Uterus (tissue), 2 donors: ENCODE results near the gene ADRA2C.

ENCODE experiments used
- CTCF ChIP-seq, 4 experiments: fragments of 200-600 bp in 2 of 4; fragments of 450-650 bp in 2 of 4; sonication (generic) in 2 of 4; IDR thresholded peaks; one replicate each; pipeline ENCODE4 v1.5.1; 2016 to 2019; ENCODE audit warnings: antibody characterized with exemption in 4 of 4, mild to moderate bottlenecking in 2 of 4, moderate library complexity in 1 of 4
- POLR2A ChIP-seq, 2 donors: fragments of 450-650 bp; IDR thresholded peaks; one replicate each; pipeline ENCODE4 v1.6.1; 2016; ENCODE audit warnings: antibody characterized with exemption in 2 of 2, mild to moderate bottlenecking in 1 of 2, moderate library complexity in 1 of 2

DNA sequence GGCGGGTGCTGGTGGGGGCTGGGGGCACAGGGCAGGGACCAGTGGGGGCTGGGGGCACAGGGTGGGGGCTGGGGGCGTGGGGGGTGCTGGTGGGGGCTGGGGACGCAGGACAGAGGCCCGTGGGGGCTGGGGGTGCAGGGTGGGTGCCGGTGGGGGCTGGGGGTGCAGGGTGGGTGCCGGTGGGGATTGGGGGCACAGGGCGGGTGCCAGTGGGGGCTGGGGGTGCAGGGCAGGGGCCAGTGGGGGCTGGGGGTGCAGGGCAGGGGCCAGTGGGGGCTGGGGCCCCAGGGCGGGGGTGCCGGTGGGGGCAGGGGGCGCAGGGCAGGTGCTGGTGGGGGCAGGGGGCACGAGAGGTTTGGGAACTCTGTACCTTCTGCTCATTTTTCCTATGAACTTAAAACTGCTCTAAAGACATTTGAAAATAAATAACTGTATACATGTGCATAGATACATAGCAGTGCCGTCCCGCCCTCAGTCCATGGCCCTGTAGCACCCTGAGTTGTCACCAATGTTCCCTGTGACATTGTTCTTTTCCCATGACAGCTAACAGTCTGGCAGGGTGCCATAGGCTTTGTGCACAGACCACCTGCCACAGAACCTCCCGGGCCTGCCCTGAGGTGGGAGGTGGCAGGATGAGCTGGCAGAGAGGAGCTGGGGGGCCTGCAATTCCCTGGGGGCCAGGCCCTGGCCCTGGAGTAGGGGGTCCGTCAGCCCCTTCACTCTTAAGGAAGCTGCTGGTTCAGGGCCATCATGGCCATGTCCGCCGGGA, 35.6 kb upstream of the ADRA2C start:
- TF ChIP-seq CTCF (IDR thresholded peaks at IDR 0.05): no peak
- no peak for TF ChIP-seq POLR2A (IDR thresholded peaks at IDR 0.05)
